ENCODE data around the gene PSTPIP2.
A peak's percentile ranks its signal among the peaks of the same experiment; 100 is the strongest.

PSTPIP2 gene

DNA sequence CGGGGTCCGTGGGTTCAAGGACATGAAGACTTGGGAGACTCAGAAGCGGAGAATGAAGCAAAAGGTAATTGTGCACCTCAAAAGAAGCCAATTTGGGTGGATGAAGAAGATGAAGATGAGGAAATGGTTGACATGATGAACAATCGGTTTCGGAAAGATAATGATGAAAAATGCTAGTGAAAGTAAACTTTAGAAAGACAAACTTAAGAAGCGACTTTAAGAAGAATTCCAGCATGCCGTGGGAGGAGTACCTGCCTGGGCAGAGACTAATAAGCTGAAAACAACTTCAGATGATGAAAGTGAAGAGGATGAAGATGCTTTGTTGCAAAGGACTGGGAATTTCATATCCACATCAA lies 43.5 kb downstream of the PSTPIP2 start:
- TF ChIP-seq, protein P1, sequence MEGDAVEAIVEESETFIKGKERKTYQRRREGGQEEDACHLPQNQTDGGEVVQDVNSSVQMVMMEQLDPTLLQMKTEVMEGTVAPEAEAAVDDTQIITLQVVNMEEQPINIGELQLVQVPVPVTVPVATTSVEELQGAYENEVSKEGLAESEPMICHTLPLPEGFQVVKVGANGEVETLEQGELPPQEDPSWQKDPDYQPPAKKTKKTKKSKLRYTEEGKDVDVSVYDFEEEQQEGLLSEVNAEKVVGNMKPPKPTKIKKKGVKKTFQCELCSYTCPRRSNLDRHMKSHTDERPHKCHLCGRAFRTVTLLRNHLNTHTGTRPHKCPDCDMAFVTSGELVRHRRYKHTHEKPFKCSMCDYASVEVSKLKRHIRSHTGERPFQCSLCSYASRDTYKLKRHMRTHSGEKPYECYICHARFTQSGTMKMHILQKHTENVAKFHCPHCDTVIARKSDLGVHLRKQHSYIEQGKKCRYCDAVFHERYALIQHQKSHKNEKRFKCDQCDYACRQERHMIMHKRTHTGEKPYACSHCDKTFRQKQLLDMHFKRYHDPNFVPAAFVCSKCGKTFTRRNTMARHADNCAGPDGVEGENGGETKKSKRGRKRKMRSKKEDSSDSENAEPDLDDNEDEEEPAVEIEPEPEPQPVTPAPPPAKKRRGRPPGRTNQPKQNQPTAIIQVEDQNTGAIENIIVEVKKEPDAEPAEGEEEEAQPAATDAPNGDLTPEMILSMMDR (IDR thresholded peaks at IDR 0.05; ENCODE audit: control extremely low read depth, extremely low read depth, low read depth, missing control alignments): no peak
- CTCF ChIA-PET: interaction anchor here (1.2 kb wide), 1 partner anchor 87 kb away, joined by 3 read pairs; no protein-coding TSS in a partner anchor
- DNase-seq (ENCODE audit: extremely low spot score): no peak
- POLR2A ChIA-PET: no interaction called here

DNA sequence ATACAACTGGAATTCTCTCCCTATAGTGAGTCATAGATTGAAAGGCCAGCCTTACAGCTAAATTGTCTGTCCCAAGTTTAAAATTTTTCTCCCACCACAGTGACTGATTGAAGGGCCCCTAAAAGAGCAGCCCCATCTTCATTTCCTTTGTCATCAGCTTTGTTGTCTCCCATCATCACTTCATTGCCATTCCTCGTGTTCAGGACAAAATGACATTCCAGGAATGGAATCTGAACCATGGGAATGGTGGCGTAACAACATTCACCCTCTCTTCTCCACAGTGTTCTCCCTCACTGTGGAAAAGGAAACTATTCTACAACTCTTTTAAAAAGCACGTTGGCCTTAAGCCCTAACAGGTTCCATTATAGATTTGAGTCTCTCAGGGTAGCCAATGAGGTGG lies 52.1 kb downstream of the PSTPIP2 start:
- no peak for DNase-seq (ENCODE audit: extremely low spot score)
- CTCF ChIA-PET: no interaction called here
- TF ChIP-seq, protein P1 (IDR thresholded peaks at IDR 0.05; ENCODE audit: control extremely low read depth, extremely low read depth, low read depth, missing control alignments): no peak
- POLR2A ChIA-PET: no interaction called here

DNA sequence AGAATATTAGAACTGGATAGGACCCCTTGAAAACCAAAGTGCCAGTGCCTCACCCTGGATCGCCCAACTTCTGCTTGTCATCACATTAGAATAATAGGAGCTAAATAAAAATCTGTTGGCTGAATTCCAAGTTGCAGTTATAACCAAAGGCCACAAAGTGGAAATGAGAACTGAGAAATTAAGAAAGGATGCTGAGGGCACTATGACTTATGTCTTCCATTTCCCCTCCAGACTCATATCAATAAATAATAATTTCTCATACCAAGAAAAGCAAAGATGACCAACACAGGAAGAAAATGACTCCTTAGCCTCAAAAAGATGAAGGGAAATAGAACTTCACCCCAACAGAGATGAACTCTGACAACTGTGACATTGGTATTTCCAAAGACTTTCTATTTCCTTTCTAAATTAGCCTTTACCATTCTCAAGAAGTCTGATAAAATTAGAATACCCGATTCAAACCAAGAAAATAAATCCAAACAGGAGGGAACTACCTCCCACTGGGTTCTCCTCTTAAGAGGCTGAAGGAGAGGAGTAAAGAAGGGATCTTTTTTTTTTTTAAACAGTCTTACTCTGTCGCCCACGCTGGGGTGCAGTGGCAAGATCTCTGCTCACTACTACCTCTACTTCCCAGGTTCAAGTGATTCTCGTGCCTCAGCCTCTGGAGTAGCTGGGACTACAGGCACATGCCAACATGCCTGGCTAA lies 58.4 kb downstream of the PSTPIP2 start:
- CTCF ChIA-PET: interaction anchor here (0.8 to 1.1 kb wide), 3 partner anchors 9 to 60 kb away, joined by 3 read pairs; no protein-coding TSS in a partner anchor
- POLR2A ChIA-PET: no interaction called here
- TF ChIP-seq, protein P1 (IDR thresholded peaks at IDR 0.05; ENCODE audit: control extremely low read depth, extremely low read depth, low read depth, missing control alignments): no peak
- DNase-seq (ENCODE audit: extremely low spot score): peak; percentile 22

DNA sequence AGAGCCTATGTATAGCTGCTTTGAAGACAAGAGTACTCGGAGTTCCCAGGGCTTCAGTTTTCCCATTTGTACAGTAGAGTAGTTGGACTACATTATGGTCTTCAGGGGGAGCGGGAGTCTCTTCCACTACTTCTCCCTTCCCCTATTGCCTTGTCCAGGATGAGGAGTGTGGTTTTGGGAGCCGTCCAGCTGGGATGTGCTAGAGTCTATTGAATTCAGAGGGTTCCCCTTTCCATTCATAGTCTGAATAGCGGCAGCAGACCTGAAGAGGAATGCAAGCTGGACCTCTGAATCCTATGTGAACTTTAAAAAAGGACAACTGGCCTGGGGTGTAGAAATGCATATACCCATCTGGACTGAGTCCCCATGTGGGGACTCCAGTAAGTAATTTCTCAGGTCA lies 61.4 kb downstream of the PSTPIP2 start:
- TF ChIP-seq, protein P1 (IDR thresholded peaks at IDR 0.05; ENCODE audit: control extremely low read depth, extremely low read depth, low read depth, missing control alignments): no peak
- no peak for DNase-seq (ENCODE audit: extremely low spot score)
- ChIA-PET CTCF (interaction anchor here (0.8 to 1.3 kb wide), 4 partner anchors 10 to 36 kb away, joined by 3 to 4 read pairs (median 3); no protein-coding TSS in a partner anchor), POLR2A (no interaction called here)

DNA sequence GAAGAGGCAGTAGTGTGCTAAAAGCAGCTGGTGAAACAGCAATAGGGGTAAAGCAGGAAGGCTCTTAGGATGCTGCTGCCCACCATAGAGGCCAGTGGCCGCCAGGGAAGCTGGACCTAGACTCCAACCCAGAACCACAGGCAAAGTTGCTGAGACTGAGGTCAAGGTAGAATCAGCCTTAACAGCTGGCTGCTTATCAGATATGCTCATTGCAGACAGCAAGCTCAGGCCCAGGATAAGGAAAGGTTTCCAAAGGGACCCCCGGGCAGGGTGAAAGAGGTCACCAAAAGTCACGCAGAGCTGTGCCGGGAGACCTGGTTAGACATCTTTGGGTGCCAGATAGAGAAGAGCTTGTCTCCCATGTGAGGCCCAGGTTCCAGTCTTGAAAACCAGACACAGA lies 62.0 kb downstream of the PSTPIP2 start:
- TF ChIP-seq, protein P1 (IDR thresholded peaks at IDR 0.05; ENCODE audit: control extremely low read depth, extremely low read depth, low read depth, missing control alignments): no peak
- POLR2A ChIA-PET: no interaction called here
- CTCF ChIA-PET: interaction anchor here (0.7 to 1.3 kb wide), 3 partner anchors 11 to 64 kb away, joined by 3 read pairs; no protein-coding TSS in a partner anchor
- DNase-seq (ENCODE audit: extremely low spot score): no peak

DNA sequence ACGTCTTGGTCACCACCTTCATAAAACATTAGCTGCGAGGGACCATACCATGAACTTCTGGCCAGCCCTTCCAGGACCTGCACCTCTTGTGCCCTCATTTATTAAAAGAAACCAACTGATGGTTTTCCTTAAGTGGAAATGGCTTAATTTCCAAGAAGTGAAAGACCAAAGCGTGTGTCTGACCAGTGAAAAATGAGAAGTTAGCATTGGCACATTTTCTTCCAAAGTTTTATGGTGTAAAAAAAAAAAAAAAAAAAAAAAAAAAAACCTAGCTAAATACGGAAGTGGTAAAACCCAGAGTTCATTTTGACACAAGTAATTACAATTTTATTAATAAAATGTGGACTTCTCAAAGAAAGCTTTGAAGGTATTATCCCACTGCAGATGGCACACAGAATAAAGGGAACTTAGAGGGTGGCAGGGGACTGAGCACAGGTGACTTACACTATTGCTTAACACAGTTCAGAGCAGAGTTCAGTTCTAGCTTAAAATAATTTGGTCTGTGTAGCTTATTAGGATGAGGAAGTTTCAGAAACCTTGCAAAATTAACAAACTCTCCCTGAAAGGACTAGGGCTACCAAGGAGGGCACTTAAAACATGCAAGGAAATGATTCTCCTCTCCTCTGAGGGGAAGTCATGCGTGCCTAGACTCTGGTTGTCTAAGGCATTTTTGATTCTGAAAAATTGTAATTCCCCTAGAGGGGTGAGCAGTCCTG lies 62.8 kb downstream of the PSTPIP2 start:
- TF ChIP-seq, protein P1 (IDR thresholded peaks at IDR 0.05; ENCODE audit: control extremely low read depth, extremely low read depth, low read depth, missing control alignments): no peak
- no peak for DNase-seq (ENCODE audit: extremely low spot score)
- CTCF ChIA-PET: interaction anchor here (1.2 kb wide), 1 partner anchor 10 kb away, joined by 3 read pairs; no protein-coding TSS in a partner anchor
- POLR2A ChIA-PET: interaction anchor here (0.6 kb wide), 1 partner anchor 37 kb away, joined by 3 read pairs; no protein-coding TSS in a partner anchor
